RCC 7860 (cell line): ENCODE data around the gene ANAPC16.
"Not testable (repeated sequence)": the region's sequence is repeated elsewhere in the genome, so short reads cannot be mapped to it uniquely, and the experiment has no call there.

ENCODE experiments used
- DNase-seq: peaks from one replicate; pipeline ENCODE4 v3.0.0-alpha.2; 2015; ENCODE audit warnings: low spot score
- FAIRE-seq: peaks from 2 replicates; lab custom pipeline; 2012; peaks lifted over from hg19 to GRCh38; lab: Jason Lieb, UNC

ANAPC16 gene

GRCh38 chr10:72215611-72216549, at the start of gene ANAPC16, which contains the start of gene ASCC1:
ANAPC16 (plus strand) TSS chr10:72216012; CDS start chr10:72223915, 7,903 bp downstream.
ASCC1 (minus strand) TSS chr10:72216276; CDS start chr10:72213298, 2,978 bp downstream.
- peak; percentile 89 for DNase-seq
- FAIRE-seq, result no peak

- no peak for DNase-seq
- no peak for FAIRE-seq
Observed at GRCh38 chr10:72167118-72167517, 48.7 kb upstream of the ANAPC16 start.

GRCh38 chr10:72170263-72170662, 45.5 kb upstream of the ANAPC16 start:
- FAIRE-seq (peak; percentile 88), DNase-seq (peak; percentile 73)

GRCh38 chr10:72170733-72171132, 45.1 kb upstream of the ANAPC16 start:
- no peak for DNase-seq
- no peak for FAIRE-seq

- DNase-seq (peak; percentile 98), FAIRE-seq (peak; percentile 99)
Observed at GRCh38 chr10:72171175-72171630, 44.6 kb upstream of the ANAPC16 start.

DNA sequence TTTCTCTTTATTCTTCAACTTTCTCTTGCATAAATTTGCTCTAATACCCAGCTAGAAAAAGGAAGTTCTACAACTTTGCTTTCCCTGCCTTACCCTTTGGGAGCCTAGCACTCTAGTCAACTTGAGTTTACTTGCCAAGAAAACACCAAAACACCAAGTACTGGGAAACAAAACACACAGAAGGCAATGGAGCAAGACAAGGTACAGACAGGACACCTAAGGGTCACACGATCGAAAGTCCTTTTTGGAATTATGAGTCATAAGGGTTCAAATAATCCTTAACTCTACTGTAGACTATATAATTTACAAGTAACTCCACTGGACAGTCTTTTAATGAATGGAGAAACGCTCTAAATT, 42.6 kb upstream of the ANAPC16 start:
- FAIRE-seq, result no peak

DNA sequence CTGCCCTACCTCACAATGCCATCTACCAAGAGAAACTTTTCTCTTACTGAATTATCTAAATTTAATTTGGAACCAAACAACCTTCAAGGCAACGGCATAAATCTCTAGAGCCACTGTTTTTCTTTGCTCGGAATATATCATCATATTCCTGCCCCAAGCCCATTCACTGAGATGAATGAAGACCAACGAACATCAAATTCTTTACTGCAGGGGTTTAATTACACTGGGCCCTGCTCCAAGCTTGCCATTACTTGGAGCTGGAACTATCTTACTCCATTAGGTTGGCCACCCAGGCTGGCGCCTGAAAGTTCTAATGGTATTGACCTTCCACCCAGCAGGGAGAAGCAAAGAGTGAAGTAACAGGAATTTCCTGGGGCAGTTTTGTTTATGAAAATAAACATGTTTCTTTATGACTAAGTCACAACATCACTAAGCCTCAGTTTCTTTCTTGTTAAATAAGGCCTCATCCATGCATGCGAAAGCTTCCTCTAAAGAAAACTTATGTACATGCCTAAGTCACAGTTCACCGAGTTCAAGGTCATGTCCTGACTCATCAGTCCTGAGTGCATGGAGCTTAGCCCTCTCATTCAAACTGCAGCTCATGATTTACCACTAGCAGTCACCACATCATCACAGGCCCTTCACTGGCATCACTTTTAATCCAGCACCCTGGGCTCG, 42.1 kb upstream of the ANAPC16 start:
- FAIRE-seq, result peak; percentile 89
- peak; percentile 86 for DNase-seq

More for the DNA sequence above, 42.6 kb upstream of the ANAPC16 start:
- peak; percentile 42 for DNase-seq

- FAIRE-seq, result no peak
Observed at GRCh38 chr10:72174297-72174662, 41.5 kb upstream of the ANAPC16 start.

DNA sequence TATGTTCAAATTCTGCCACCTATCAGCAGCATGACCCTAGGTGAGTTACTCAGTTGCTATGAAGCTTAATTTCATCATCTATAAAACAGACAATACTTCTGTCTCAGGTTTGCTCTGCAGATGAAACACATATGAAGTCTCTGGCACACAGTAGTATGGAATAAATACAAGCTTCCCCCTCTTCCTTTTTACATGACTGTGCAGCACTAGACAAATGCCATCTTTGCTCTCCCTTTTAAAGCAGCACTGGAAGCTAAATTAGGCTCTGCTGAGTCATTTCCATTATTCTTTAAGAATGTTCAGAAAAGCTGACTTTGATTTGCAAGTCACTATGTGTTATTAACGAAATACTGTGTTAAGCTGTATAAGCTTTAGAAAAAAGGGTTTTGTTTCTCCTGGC, 40.7 kb upstream of the ANAPC16 start:
- DNase-seq (no peak), FAIRE-seq (no peak)

More at GRCh38 chr10:72174297-72174662, 41.5 kb upstream of the ANAPC16 start:
- no peak for DNase-seq

DNA sequence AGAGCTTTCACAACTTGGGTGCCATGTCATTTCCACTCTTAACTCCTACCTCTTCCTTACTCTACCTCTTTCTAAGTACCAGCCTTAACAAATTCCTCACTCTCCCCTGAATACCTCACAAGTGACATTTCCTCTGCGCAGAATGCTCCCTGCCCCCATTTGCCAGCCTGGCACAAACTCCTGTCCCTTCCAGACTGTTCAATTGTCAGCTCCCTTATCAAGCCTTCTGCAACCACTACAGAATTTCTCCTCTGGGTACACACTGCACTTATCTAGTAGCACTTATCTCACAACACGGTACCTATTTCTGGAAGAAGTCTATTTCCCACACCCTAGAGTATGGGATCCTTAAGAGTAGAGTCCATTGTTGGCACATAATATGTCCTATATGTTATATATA, 39.1 kb upstream of the ANAPC16 start:
- FAIRE-seq (no peak), DNase-seq (no peak)

DNA sequence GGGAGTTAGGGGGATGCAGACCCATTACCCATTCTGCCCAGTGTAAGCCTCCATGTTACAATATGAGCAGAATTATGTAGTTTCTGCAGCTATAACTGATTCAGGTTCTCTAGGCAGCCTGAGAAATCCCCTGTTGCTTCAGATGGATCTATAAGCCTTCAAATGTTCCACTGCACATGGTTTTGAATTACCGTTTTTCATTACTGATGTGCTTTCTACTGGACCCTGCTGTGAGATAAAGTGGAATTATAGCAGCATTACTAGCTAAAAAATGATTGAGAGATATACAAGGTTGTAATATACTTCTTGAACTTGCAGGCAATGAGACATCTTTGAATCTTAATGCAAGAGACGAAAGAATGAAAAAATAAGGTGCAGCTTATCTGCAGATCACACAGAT, 38.4 kb upstream of the ANAPC16 start:
- DNase-seq (no peak), FAIRE-seq (no peak)

GRCh38 chr10:72184156-72184555, 31.7 kb upstream of the ANAPC16 start:
- FAIRE-seq (no peak), DNase-seq (no peak)

GRCh38 chr10:72186258-72186981, 29.4 kb upstream of the ANAPC16 start:
- FAIRE-seq (no peak), DNase-seq (no peak)

DNA sequence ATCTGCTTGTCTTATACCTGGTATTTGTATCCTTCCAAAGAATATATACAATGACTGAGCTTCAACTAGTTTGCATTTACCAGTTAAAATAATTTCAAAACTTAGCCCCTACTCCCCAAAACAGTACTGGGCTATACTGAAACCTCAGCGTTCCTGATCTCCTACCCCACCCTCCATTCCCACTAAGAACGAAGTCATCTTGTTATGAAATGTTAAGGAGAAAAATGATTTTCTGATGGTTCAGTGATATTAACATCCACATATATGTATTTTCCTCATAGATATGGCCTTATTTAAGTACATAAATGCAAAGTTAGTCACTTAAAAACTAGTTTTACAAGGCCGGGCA, 28.9 kb upstream of the ANAPC16 start:
- FAIRE-seq (no peak), DNase-seq (no peak)

DNA sequence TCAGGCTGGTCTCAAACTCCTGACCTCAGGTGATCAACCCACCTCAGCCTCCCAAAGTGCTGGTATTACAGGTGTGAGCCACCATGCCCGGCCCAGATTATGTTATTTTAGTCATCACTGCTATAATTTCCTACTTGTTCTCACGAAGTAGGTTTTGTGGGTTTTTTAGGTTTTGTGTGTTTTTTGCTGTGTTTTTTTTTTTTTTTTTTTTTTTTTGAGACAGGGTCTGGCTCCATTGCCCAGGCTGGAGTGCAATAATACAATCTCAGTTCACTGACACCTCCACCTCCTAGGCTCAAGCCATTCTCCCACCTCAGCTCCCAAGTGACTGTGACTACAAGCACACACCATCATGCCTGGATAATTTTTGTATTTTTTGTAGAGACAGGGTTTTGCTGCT, 20.9 kb upstream of the ANAPC16 start:
- DNase-seq (no peak), FAIRE-seq (no peak)

DNA sequence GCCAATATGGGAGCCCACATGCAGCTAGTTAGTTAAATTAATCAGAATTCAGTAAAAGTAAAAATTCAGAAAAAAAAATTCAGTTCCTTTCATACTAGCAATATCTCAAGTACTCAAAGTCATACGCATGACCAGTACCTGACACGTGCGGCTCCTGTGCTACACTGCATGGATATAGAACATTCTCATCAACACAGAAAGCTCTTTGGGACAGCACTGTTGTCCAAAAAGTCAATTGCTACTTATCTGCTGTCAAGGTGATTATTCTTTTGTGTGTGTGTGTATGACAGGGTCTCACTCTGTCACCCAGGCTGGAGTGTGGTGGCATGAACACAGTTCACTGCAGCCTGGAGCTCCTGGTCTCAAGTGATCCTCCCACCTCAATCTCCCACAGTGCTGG, 14.9 kb upstream of the ANAPC16 start:
- DNase-seq, result no peak

DNA sequence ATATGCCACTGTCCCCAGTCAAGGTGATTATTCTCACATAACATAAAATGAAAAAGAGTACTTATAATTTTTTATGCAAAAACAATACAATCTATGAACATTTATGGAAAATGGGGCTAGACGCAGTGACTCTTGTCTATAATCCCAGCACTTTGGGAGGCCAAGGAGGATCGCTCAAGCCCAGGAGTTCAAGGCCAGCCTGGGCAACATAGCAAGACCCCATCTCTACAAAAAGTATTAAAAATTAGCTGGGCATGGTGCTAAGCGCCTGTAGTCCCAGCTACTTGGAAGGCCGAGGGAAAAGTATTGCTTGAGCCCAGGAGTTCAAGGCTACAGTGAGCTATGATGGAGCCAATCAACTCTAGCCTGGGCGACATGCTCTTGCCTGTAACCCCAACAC, 14.5 kb upstream of the ANAPC16 start:
- DNase-seq, result no peak
- FAIRE-seq, result no peak

More for the DNA sequence above, 14.9 kb upstream of the ANAPC16 start:
- FAIRE-seq, result no peak

- no peak for FAIRE-seq
- no peak for DNase-seq
Observed at GRCh38 chr10:72204296-72204695, 11.5 kb upstream of the ANAPC16 start.

DNA sequence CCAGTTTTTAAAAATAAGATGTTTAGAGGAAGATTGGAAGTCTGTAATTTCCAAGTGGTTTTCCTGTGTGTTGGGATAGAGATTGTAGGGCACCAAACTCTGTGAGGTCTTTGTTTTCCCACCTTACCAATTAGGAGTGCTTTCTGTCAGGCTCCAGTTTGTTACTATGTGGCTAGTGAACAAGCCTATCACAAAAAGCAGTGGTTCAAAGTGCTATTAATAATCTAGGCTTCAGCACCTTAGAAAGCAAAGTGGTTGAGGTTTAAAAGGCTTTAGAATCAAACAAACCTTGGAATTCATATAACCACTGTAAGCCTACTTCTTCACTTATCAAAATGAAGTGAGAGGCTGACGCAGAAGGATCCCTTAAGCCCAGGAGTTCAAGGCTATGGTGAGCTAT, 11.1 kb upstream of the ANAPC16 start:
- DNase-seq, result no peak
- no peak for FAIRE-seq

- DNase-seq, result no peak
- no peak for FAIRE-seq
Observed at GRCh38 chr10:72206511-72207229, 9.1 kb upstream of the ANAPC16 start.

- DNase-seq, FAIRE-seq: not testable (repeated sequence)
Observed at GRCh38 chr10:72208526-72208925, 7.3 kb upstream of the ANAPC16 start.
